Muscle of back (tissue), 11 donors: ENCODE data around the gene L1TD1. TPM values are rescaled to one million over a fixed set of nuclear protein-coding genes. Genes with fewer than 3 reads are reported as not detected.
"Not testable (repeated sequence)": the region's sequence is repeated elsewhere in the genome, so short reads cannot be mapped to it uniquely, and the experiment has no call there.

ENCODE experiments used
- DNase-seq, 3 donors: peaks; one replicate each; pipeline versions ENCODE4 v3.0.0 to v3.0.0-alpha.2; 2013
- polyA plus RNA-seq, 10 donors: library from polyadenylated mRNA; unstranded; fragments of 120-200 nt; gene quantifications; one replicate each; pipeline ENCODE4 v1.2.1, GENCODE V29; 2013; ENCODE audit not compliant: insufficient read length in 10 of 10

The L1TD1 gene
- polyA plus RNA-seq, 10 donors, result 0.88 to 4.7 (median 1.5) TPM

- DNase-seq, result peak in 1 of 3 donors; percentile 26
Observed at GRCh38 chr1:62198069-62198780, 3.6 kb downstream of the L1TD1 start.

DNA sequence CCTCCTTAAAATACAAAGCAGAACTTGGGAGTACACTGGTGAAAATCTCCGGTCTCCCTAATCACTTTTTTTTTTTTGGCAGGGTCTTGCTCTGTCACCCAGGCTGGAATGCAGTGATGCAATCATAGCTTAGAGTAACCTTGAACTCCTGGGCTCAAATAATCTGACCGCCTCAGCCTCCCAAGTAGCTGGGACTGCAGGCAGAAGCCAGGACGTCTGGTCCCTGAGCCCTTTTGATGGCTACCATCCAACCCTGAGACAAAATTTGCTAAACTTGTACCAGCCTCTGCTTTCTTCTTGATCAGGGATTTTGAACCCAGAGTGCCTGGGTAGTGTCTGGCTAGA lies 4.1 kb downstream of the L1TD1 start:
- DNase-seq, result no peak

DNA sequence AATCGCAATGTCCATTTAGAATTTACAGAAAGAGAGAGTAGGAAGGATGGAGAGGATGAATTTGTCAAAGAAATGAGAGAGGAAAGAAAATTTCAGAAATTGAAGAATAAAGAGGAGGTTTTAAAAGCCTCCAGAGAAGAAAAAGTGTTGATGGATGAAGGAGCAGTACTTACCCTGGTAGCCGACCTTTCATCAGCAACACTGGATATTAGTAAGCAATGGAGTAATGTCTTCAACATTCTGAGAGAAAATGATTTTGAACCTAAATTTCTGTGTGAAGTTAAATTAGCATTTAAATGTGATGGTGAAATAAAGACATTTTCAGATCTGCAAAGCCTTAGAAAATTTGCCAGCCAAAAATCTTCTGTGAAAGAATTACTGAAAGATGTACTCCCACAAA lies 12.5 kb downstream of the L1TD1 start:
- DNase-seq, result no peak

DNA sequence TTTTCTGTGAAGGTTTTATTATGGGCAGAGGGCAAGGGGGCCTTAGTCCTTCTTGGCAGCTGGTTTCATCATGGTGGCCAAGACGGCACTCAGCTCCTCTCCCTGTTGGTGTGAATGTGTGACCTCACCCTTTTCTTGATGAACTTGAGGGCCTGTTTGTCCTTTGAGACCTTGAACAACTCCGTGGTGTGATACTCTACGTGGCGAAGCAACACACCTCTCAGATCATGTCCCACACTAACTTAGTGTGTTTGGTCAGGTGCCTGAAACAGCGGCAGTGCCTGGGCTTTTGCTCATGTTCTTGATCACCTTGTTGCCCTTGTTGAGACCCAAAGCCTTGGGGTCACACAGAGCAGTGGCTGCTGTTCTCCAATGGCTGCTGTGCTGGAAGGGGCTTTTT lies 13.4 kb downstream of the L1TD1 start:
- no peak for DNase-seq

GRCh38 chr1:62208970-62209369 lies 14.3 kb downstream of the L1TD1 start:
- DNase-seq, result no peak

DNA sequence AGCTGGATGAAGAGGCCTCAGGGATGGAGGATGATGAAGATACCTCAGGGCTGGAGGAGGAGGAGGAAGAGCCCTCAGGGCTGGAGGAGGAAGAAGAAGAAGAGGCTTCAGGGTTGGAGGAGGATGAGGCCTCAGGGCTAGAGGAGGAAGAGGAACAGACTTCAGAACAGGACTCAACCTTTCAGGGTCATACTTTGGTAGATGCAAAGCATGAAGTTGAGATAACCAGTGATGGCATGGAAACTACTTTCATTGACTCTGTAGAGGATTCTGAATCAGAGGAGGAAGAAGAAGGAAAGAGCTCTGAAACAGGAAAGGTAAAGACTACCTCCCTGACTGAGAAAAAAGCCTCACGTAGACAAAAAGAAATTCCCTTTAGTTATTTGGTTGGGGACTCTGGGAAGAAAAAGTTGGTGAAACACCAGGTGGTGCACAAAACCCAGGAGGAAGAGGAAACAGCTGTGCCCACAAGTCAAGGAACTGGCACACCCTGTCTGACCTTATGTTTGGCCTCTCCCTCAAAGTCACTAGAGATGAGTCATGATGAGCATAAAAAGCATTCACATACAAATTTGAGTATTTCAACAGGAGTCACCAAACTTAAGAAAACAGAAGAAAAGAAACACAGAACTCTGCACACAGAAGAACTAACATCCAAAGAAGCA lies 15.4 kb downstream of the L1TD1 start:
- no peak for DNase-seq

DNA sequence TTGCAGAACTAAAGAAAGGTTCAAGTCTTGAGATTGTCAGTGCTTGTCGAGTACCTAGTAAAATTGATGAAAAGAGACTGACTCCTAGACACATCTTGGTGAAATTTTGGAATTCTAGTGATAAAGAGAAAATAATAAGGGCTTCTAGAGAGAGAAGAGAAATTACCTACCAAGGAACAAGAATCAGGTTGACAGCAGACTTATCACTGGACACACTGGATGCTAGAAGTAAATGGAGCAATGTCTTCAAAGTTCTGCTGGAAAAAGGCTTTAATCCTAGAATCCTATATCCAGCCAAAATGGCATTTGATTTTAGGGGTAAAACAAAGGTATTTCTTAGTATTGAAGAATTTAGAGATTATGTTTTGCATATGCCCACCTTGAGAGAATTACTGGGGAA lies 16.3 kb downstream of the L1TD1 start:
- no peak for DNase-seq

GRCh38 chr1:62212411-62212810 lies 17.8 kb downstream of the L1TD1 start:
- DNase-seq, result no peak

DNA sequence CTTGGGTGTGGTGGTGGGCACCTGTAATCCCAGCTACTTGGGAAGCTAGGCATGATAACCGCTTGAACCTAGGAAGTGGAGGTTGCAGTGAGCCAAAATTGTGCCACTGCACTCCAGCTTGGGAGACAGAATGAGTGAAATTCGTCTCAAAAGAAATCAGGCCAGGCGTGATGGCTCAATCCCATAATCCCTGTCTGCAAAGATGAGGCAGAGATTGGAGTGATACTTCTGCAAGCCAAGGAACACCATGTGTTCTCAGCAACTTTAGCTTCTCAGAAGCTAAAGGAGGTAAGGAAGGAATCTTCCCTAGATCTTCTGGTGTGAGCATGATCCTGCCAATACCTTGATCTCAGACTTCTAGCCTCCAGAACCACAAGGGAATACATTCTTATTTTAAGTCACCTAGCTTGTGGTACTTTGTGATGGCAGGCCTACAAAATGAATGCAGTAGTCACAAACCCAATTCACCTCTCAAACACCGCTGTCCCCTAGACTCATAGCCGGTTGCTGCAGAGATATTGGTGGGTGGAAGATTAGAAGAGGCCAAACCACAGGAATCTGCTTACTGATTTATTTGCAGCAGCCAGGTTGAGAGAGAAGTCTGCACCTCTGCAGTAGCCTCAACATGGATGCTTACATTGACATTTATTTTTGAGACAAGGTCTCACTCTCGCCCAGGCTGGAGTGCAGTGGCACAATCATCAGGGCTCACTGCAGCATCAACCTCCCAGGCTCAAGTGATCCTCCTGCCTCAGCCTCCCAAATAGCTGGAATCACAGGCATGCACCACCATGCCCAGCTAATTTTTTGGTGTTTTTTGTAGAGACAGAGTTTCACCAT lies 18.6 kb downstream of the L1TD1 start:
- no peak for DNase-seq

- DNase-seq, result no peak
Observed at GRCh38 chr1:62218604-62219003, 24.0 kb downstream of the L1TD1 start.

- not testable (repeated sequence) for DNase-seq
Observed at GRCh38 chr1:62220456-62220855, 25.8 kb downstream of the L1TD1 start.

DNA sequence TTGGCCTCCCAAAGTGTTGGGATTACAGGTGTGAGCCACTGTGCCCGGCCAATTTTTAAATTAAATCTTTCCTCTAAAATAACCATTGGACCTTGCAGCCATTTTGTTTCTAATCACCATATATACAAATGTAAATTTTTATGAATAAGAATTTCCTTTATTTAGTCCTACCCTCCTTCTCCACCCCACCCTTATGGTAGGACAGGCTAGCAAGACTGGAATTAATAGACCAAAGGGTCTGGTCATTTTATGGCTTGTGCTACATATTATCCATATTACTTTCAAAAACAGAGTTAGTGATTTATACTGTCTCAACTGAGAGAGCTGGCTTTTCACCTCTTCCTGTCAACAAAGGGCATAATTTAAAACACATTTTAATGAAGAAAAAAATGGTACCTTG lies 26.5 kb downstream of the L1TD1 start:
- DNase-seq, result no peak

- no peak for DNase-seq
Observed at GRCh38 chr1:62222321-62222720, 27.7 kb downstream of the L1TD1 start.

- no peak for DNase-seq
Observed at GRCh38 chr1:62224182-62224581, 29.5 kb downstream of the L1TD1 start.

- no peak for DNase-seq
Observed at GRCh38 chr1:62227496-62227895, 32.8 kb downstream of the L1TD1 start.

DNA sequence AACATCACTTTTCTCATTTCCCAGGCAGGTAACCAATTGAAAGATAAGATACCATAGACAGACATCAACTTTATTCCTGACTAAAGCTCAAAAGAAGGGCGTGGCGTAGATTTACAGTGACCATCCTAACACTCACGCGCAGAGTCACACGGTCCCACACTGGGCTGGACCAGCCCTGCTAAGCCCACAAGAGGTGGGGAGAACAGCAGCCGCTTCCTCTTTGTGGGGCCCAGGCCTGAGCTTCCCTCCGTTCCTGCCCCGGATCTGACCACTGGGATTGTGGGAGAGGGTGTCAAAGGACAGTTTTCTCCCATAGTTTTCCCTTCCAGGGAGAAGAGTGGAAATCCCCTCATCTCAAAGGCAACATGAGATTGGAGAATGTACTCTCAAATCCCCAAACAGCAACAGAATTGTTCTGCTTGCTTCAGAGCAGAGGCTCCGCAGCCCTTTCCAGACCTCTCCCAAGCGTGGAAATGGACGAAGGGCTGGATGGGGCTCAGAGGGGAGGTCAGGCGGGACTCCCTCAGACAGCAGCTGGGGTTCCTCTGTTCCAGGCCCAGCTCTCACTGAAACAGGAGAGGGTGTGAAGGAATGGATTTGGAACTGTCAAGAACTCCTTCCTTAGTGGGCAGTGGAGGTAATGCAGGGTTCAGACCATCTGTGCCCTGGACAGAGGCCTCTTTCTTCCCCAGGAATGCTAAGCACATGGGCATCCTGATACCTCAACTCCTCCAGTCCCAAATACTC lies 33.7 kb downstream of the L1TD1 start:
- DNase-seq, result peak in 1 of 3 donors; percentile 71

- peak in 1 of 3 donors; percentile 50 for DNase-seq
Observed at GRCh38 chr1:62228883-62229187, 34.2 kb downstream of the L1TD1 start.

DNA sequence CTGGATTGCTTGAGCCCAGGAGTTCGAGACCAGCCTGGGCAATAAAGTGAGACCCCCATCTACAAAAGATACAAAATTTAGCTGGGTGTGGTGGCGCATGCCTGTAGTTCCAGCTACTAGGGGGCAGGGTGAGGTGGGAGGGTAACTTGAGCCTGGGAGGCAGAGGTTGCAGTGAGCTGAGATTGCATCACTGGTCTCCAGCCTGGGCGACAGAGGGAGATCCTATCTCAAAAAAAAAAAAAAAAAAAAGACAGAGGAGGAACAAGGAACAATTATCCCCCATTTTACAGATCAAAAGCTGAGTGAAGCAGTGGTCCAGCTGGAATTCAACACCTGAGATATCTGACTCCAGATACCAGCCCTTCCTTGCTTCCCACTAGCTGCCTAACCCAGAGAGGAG lies 34.8 kb downstream of the L1TD1 start:
- no peak for DNase-seq

DNA sequence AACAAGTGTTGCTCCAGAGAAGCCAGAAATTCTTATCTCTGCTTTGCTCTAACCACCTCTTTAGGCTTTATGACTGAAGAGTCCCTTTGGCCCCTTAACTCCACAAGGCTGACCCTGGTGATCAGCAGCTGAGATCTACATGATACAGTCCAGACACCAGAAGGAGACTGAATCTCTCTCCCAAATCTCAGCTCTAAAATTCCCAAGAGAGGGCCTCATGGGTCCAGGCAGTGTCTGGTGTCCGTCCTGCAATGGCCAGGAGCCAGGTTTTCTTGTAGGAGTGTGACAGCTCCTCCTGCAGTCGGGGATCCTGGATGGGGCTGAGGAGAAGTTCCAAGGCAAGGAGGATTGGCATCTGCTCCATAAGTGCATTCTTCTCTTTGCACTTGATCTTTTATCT lies 35.3 kb downstream of the L1TD1 start:
- DNase-seq, result no peak

GRCh38 chr1:62230718-62231117 lies 36.1 kb downstream of the L1TD1 start:
- peak in 1 of 3 donors; percentile 45 for DNase-seq

- DNase-seq, result no peak
Observed at GRCh38 chr1:62232871-62233278, 38.2 kb downstream of the L1TD1 start.

DNA sequence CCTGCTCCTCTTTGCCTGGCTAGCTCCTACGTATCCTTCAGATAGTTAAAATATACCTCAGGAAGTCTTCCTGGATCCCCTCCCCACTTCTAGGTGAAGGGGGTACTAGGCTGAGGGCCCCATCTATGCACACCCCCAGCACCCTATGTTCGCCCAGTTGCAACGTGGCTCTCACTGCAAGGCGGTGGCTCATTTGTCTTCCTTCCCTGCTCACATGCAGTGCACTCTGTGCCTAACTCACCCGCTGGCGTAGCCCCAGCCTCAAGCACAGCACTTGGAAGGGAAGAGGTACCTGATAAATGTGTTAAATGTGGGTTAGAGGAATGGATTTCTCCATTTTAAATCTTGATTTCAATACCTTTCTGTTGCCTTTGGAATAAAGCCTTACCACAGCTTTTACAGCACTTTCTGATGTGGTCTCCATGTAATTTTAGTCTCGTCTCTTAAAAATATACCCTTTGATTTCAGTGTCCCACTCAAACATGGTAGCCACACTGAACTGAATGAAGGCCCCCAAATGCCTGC lies 39.3 kb downstream of the L1TD1 start:
- no peak for DNase-seq
